ENCODE measurements around the gene BCAS3.

DNA sequence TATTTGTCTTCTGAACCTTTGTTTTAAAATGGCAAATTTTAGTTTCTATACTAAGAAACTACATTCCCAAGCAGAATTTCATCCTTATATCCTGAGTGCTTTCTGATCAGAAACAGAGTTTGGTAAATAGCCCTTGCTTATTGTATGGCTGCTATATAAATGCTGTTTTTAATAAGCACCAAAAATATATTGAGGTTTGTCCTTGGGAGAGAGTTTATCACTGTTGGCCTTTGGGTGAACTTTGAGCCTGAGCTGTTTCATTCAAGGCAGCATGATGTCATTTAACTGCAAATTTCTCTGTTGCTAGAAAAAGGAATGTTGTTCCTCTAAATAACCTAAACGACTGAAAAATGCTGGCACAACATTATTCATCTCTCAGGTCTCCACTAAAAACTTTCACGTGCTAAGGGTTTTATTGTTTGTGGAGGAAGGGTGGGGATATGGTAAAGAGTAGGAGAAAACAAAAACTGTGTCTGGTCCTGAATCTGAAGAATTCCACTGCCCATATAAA lies 387.7 kb downstream of the BCAS3 start:
- TF ChIP-seq, protein P1, sequence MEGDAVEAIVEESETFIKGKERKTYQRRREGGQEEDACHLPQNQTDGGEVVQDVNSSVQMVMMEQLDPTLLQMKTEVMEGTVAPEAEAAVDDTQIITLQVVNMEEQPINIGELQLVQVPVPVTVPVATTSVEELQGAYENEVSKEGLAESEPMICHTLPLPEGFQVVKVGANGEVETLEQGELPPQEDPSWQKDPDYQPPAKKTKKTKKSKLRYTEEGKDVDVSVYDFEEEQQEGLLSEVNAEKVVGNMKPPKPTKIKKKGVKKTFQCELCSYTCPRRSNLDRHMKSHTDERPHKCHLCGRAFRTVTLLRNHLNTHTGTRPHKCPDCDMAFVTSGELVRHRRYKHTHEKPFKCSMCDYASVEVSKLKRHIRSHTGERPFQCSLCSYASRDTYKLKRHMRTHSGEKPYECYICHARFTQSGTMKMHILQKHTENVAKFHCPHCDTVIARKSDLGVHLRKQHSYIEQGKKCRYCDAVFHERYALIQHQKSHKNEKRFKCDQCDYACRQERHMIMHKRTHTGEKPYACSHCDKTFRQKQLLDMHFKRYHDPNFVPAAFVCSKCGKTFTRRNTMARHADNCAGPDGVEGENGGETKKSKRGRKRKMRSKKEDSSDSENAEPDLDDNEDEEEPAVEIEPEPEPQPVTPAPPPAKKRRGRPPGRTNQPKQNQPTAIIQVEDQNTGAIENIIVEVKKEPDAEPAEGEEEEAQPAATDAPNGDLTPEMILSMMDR (IDR thresholded peaks at IDR 0.05), result no peak
- no peak for TF ChIP-seq ZFX (IDR thresholded peaks at IDR 0.05; ENCODE audit: borderline replicate concordance)
